Erythroblast (primary cell): ENCODE results near the gene NF2.
"Not testable (repeated sequence)": the region's sequence is repeated elsewhere in the genome, so short reads cannot be mapped to it uniquely, and the experiment has no call there.

Experiments
- DNase-seq, 2 experiments: peaks; one replicate each; lab custom pipeline; 2025; lab: John Stamatoyannopoulos, UW
- GATA1 ChIP-seq: IDR thresholded peaks from 2 replicates; pipeline ENCODE4 v1.6.1; 2011; ENCODE audit warnings: low read depth, mild to moderate bottlenecking, control low read depth, low read length, moderate library complexity
- POLR2A ChIP-seq: IDR thresholded peaks from 2 replicates; pipeline ENCODE4 v1.6.1; 2011; ENCODE audit warnings: mild to moderate bottlenecking, low read length

NF2 gene

DNA sequence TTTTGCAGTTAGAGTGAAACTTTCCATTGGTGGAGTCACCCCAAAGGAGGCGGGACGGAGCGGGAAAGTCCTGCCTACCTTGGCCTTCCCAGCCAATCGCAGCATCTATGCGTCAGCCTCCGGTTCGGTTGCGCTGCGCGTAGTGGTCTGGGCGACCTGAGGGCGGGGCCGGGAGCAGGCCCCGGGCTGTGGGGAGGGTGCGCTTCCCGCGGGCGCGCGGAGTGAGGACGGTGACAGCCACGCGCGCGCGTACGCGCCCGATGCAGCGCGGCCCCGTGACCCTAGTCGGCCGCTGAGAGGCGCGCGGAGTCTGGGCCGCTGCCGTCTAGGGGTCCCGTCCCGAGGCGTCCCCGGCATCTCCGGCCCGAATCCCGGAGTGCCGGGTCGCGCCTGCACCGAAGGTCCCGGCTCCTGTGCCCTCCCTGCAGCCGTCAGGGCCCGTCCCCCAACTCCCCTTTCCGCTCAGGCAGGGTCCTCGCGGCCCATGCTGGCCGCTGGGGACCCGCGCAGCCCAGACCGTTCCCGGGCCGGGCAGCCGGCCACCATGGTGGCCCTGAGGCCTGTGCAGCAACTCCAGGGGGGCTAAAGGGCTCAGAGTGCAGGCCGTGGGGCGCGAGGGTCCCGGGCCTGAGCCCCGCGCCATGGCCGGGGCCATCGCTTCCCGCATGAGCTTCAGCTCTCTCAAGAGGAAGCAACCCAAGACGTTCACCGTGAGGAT, at the start of gene NF2:
NF2 (plus strand) TSS at position 276 of the 718 bp plus-strand sequence; CDS start at position 642, 366 bp downstream.
- no peak for TF ChIP-seq GATA1
- TF ChIP-seq POLR2A = peak; percentile 91
- peak; percentile 100 for DNase-seq

DNA sequence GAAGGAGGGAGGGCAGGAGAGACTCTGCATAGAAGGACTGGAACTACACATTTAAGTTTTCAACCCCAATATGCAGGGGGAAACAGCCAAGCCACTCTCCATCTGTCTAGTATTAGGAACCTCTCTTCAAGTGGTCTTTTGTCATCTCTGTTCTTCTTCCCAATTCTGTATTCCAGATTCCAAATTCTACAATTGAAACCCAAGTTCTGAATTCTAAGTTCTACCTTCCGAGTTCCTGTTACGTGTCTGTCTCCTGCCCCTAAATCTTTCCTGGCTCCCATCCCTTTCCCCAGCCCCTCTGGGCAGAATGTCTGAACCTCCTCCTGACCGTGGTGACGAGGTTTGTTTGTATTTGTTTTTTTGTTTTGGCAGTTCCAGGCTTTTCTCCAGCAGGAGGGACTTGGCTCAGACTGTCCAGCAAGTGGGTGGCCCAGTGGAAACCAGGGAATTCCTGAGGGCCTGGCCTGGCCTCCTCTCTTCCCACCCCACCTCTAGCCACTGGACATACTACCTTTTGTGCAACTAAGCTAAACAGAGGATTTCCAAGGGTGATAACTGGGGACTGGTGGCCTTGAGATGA, 48.3 kb upstream of the NF2 start:
- DNase-seq = no peak
- no peak for TF ChIP-seq POLR2A
- no peak for TF ChIP-seq GATA1

DNA sequence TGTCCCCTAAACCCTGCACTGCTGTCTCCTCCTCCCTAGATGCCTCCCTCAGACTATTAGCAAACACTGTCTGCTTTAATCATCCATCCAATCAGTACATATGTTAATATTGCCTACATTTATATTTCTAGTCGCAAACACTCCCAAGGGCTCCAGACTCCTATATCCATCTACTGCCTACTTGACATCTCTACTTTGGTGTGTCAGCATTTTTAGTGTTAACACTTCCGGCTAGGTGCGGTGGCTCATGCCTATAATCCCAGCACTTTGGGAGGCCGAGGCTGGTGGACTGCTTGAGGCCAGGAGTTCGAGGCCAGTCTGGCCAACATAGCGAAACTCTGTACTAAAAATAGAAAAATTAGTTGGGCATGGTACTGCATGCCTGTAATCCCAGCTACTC, 44.4 kb upstream of the NF2 start:
- no peak for TF ChIP-seq POLR2A
- no peak for TF ChIP-seq GATA1
- DNase-seq = no peak

DNA sequence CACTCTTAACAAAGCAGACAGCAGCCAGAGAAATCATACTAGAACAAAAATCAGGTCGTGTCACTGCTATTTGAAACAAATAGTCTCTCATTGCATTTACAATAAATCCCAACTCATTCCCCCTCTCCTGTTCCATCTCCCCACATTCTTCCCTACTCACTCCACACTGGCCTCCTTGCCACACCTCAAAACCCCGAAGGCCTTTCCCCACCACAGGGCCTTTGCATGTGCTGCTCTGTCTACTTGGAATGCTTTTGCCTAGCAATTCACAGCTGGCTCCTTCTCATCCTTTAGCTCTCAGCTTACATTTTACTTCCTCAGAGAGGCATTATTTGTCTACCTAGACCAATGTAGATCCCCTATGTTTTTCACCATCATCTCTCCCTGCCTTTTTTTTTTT, 43.6 kb upstream of the NF2 start:
- DNase-seq = no peak
- TF ChIP-seq POLR2A (no peak), GATA1 (no peak)

DNA sequence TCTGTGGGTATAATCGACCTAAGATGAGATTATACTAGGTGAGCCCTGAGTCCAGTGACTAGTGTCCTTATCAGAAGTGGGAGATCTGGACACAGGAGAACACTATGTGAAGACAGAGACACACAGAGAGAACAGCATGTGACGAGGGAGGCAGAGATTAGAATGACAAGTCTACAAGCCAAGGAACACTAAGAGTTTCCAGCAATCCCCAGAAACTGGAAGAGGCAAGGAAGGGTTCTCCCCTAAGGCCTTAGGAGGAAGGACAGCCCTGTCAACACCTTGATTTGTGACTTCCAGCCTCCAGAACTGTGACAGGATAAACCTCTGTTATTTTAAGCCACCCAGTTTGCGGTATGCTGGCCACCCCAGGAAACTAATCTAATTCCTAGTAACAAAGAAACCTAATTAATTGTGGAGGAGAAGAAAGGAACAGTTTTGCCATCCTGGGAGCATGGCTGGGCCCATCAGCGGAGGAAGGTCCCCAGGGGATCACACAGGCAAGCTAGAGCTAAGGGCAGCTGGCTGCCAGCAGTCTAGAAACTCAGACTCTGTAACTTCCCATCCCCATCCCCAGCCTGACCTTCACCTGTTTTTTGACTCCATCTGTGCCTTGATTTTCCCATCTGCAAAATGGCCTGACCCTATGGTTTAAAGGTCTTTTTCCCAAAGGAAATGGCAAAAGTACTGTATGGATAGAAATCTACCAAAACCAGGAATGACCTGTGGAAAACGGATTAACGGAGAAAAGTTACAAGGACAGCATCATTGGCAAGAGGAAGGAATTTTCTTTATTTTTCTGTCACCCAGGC, 39.6 kb upstream of the NF2 start:
- no peak for TF ChIP-seq GATA1
- TF ChIP-seq POLR2A = no peak
- DNase-seq = no peak

DNA sequence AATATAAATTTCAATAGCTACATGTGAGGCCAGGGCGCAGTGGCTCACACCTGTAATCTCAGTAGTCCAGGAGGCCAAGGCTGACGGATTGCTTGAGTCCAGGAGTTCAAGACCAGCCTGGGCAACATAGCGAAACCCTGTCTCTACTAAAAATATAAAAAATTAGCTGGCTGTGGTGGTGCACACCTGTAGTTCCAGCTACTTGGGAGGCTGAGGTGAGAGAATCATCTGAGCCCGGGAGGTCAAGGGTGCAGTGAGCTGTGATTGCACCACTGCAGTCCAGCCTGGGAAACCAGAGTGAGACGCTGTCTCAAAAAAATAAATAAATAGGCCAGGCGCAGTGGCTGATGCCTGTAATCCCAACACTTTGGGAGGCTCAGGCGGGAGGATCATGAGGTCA, 36.9 kb upstream of the NF2 start:
- DNase-seq = not testable (repeated sequence)

DNA sequence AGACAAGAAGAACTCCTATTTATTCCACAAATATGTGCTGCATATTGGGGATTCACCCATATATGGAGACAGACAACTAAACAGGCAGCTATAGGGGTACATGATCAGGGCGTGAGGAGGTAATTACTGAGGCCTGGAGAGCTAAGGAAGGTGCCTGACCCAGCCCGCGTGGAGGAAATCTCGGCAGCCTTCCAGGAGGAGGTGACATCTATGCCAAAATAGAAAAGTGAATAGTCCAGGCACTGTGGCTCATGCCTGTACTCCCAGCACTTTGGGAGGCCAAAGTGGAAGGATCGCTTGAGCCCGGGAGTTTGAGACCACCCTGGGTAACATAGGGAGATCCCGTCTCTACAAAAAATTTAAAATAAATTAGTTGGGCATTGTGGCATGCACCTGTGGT, 36.1 kb upstream of the NF2 start:
- DNase-seq = peak in 1 of 2 experiments; percentile 14
- TF ChIP-seq POLR2A (no peak), GATA1 (no peak)

DNA sequence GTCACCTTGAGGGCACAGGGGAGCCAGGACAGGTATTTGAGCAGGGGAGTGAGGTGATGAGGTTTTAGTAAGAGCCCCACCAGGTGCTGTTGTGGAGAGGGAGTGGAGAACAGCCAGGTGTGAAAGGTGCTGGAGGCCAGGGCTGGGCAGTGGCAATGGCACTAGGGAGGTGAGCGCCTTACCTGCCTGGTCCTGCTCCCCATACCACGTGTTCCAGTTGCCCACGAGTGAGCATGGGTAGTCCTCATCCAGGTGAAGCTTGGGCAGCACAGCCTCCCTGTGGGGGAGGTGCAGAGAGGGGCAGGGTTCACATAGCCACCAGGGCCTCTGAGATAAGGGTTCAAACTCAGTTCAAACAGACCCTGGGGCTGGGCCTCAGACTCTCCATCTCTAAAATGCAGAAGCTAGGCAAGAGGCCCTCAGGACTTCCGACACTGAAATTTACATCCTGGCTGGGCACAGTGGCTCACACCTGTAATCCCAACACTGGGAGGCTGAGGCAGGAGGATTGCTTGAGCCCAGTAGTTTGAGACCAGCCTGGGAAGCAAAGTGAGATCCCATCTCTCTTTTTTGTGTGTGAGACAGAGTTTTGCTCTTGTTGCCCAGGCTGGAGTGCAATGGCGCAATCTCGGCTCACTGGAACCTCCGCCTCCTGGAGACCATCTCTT, 34.3 kb upstream of the NF2 start:
- TF ChIP-seq POLR2A = no peak
- TF ChIP-seq GATA1 = no peak
- peak; percentile 48 to 61 for DNase-seq

DNA sequence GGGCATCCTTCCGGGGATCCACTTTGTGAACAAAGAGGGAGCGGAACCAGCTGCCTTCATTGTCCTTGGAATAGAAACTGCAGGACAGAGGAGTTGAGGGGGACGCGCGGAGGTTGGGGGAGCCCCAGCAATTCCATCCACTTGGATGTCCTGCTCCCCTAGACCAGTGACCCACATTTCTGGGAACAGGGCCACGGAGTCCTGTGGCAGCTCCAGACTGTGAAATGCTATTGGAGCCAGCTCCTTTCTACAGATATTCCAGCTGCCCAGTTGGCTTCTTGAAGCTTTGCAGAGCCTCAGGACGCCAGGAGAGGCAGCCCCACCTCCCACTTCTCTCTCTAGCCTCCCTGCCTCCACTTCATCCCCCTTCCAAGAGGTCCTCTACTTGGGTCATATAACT, 33.0 kb upstream of the NF2 start:
- DNase-seq = no peak
- TF ChIP-seq GATA1 (no peak), POLR2A (no peak)

DNA sequence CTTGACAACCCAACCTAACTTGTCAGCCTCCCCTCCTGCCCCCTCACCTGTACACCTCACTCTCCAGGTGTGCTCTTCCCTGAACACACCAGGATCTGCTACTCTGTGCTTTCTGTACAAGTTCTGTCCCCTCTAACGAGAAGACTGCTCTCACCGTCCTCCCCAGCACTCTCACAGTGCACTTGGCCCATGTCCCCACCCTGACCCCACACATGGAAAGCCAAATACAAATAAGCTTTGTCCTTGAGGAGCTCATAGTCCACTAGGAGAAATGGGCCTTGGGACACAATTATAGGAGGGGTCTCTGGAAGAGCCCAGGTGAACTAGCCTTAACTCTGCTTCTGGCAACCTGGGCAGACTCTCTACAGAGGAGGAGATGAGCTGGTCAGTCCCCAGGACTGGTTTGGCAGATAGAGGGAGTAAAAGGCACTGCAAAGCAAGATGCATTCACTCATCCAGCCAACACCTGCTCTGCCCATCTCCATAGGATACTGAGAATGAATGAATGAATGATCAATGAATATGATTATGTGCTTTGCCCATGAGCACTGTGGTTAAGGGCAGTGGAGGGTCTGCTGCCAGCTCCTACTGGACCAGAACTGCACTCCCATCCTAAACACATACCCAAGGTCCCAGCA, 32.4 kb upstream of the NF2 start:
- TF ChIP-seq GATA1 = no peak

DNA sequence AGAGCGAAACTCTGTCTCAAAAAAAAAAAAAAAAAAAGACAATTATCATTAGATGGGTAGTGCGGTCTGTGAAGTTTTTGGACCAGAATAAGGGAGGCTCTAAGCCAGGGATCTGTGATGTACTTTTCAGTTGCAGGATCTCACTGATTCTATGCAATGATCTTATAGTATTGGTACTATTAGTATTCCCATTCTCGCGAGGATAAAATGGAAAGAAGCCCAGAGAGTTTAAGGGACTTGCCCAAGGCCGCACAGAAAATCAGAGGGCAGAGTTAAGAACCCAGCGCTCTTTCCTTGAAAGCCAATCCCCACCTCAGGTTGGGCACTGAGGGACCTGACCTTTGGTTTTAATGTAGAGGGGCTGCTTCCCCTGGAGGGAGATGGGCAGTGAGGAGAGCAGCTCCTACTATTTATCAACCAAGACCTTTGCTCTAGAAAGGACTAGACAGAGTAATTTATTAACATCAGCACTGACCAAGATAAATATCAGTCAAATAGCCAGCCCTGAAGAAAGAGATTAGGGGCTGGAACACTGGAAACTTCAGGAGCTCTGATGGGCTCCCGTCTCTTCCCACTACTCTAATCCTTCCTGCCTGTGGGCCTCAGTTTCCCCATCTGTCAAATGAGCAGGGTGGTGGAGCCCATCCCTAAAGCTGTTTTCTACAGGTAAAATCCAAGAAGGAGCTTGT, 28.5 kb upstream of the NF2 start:
- TF ChIP-seq POLR2A (no peak), GATA1 (no peak)
- DNase-seq = no peak

More for the DNA sequence above, 32.4 kb upstream of the NF2 start:
- DNase-seq = no peak

DNA sequence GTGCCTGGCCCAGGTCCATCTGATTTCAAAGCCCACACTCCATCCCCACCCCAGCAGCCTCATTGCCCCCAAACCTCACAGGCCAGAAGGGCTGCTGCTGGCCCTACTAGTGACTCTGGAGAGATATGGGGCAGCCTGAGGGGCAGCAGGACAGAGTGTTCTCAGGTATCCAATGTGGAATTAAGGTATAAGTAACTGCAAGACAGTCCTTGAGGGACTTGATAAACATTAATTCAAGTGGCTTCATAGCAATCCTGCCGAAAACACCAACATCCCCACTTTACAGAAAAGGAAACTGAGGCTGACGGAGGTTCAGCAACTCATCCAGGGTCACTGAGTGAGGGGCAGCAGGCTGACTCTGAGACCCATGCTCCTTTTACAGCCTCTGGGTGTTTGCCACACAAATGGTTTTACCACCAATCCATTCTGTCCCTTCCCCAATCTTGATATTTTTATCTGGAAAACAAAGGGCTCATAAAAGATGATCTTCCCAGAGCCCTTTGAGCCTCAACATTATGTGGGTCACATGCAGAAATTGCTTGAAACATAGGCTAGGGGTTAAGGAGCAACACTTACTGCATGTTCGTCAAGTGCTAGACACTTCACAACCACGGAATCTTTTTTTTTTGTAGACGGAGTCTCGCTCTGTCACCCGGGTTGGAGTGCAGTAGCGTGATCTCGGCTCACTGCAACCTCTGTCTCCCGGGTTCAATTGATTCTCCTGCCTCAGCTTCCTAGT, 24.8 kb upstream of the NF2 start:
- TF ChIP-seq GATA1 = no peak
- no peak for TF ChIP-seq POLR2A
- DNase-seq = no peak
